ENCODE results near the gene TMEM132D. TPM values are rescaled to one million over a fixed set of nuclear protein-coding genes. Genes with fewer than 3 reads are reported as not detected.

Gene TMEM132D
- total RNA-seq, 1 experiment from 2014 or later: not detected

GRCh38 chr12:129851296-129851695, 52.5 kb downstream of the TMEM132D start:
- H3K4me3 ChIP-seq (ENCODE audit: low read depth in 2 of 2, low read length in 2 of 2): no peak overlapping the region
- CTCF ChIA-PET: no interaction called here
- no peaks in the 10 kb centered on the region for H3K27me3 ChIP-seq (ENCODE audit: control insufficient read depth, insufficient read depth, low read length)
- H3K9me3 ChIP-seq (ENCODE audit: control insufficient read depth, insufficient read depth, low read depth, low read length): no peaks in the 10 kb centered on the region
- POLR2A ChIA-PET: no interaction called here
- intact Hi-C loops (cut with micrococcal nuclease; ENCODE audit: unreplicated experiment) (no loop called here), in situ Hi-C loops (cut with HindIII; ENCODE audit: low pct_unique_long_range_greater_than_20kb, low sequenced_read_pairs) (no loop called here)
- no peaks in the 10 kb centered on the region for H3K36me3 ChIP-seq (ENCODE audit: control insufficient read depth, insufficient read depth, low read length)
- no peak overlapping the region for H3K27ac ChIP-seq (ENCODE audit: low read length)
- H3K4me1 ChIP-seq (ENCODE audit: control insufficient read depth, insufficient read depth, low read length): no peaks in the 10 kb centered on the region
- DNase-seq (ENCODE audit: low read depth, low spot score): no peak
- no TSS peak for BruUV-seq (replicated peaks)
- TF ChIP-seq POLR2AphosphoS5 (IDR thresholded peaks at IDR 0.05; ENCODE audit: low read depth, low read length) (no peak), CTCF (IDR thresholded peaks at IDR 0.05) (no peak), REST (IDR thresholded peaks at IDR 0.05; ENCODE audit: insufficient read depth in 1 of 2, low read depth in 2 of 2, low read length in 1 of 2) (no peak), SIN3A (IDR thresholded peaks at IDR 0.05; ENCODE audit: borderline replicate concordance, insufficient read depth, low read depth, low read length) (no peak), TCF7L2 (IDR thresholded peaks at IDR 0.05; ENCODE audit: low read depth, low read length) (no peak)
- no peak for ATAC-seq

- Histone ChIP-seq H3K27me3 (ENCODE audit: control insufficient read depth, insufficient read depth, low read length) (peaks cover 2% of the 10 kb centered on the region; the same call in 1 of the 2 replicates), H3K27ac (ENCODE audit: low read length) (no peak overlapping the region), H3K4me1 (ENCODE audit: control insufficient read depth, insufficient read depth, low read length) (no peaks in the 10 kb centered on the region), H3K4me3 (ENCODE audit: low read depth in 2 of 2, low read length in 2 of 2) (no peak overlapping the region), H3K9me3 (ENCODE audit: control insufficient read depth, insufficient read depth, low read depth, low read length) (no peaks in the 10 kb centered on the region), H3K36me3 (ENCODE audit: control insufficient read depth, insufficient read depth, low read length) (no peaks in the 10 kb centered on the region)
- ATAC-seq (no peak), DNase-seq (ENCODE audit: low read depth, low spot score) (no peak)
- in situ Hi-C loops (cut with HindIII; ENCODE audit: low pct_unique_long_range_greater_than_20kb, low sequenced_read_pairs): no loop called here
- CTCF ChIA-PET: no interaction called here
- BruUV-seq (replicated peaks): no TSS peak
- TF ChIP-seq SIN3A (IDR thresholded peaks at IDR 0.05; ENCODE audit: borderline replicate concordance, insufficient read depth, low read depth, low read length) (no peak), REST (IDR thresholded peaks at IDR 0.05; ENCODE audit: insufficient read depth in 1 of 2, low read depth in 2 of 2, low read length in 1 of 2) (no peak), POLR2AphosphoS5 (IDR thresholded peaks at IDR 0.05; ENCODE audit: low read depth, low read length) (no peak), CTCF (IDR thresholded peaks at IDR 0.05) (no peak), TCF7L2 (IDR thresholded peaks at IDR 0.05; ENCODE audit: low read depth, low read length) (no peak)
- POLR2A ChIA-PET: no interaction called here
- intact Hi-C loops (cut with micrococcal nuclease; ENCODE audit: unreplicated experiment): no loop called here
Observed at GRCh38 chr12:129848876-129849275, 54.9 kb downstream of the TMEM132D start.
